Measurements from ENCODE around the gene DNAJC3.

- TF ChIP-seq JUN (IDR thresholded peaks at IDR 0.05; ENCODE audit: low read depth, low read length) (no peak), POLR2AphosphoS5 (IDR thresholded peaks at IDR 0.05; ENCODE audit: low read depth, low read length) (no peak), POLR2A (IDR thresholded peaks at IDR 0.05; ENCODE audit: control extremely low read depth in 1 of 2, low read depth in 2 of 2, low read length in 2 of 2) (no peak), RAD21 (IDR thresholded peaks at IDR 0.05 in 1 of 2, conservative IDR thresholded peaks at IDR 0.05 in 1 of 2; ENCODE audit: low read depth in 2 of 2, low read length in 2 of 2) (no peak), SP2 (IDR thresholded peaks at IDR 0.05; ENCODE audit: low read length) (no peak), ATF2 (IDR thresholded peaks at IDR 0.05; ENCODE audit: low read length) (no peak), TAF1 (IDR thresholded peaks at IDR 0.05; ENCODE audit: low read depth, low read length) (no peak), SIN3A (conservative IDR thresholded peaks at IDR 0.05 in 1 of 2, IDR thresholded peaks at IDR 0.05 in 1 of 2; ENCODE audit: low read depth in 1 of 2, low read length in 2 of 2) (no peak), ZNF274 (IDR thresholded peaks at IDR 0.05; ENCODE audit: borderline replicate concordance, extremely low read depth, low read length) (no peak), EZH2 (IDR thresholded peaks at IDR 0.05; ENCODE audit: low read depth, low read length, severe bottlenecking) (no peak), KDM4A (IDR thresholded peaks at IDR 0.05; ENCODE audit: low read depth, low read length, severe bottlenecking) (no peak), E2F6 (IDR thresholded peaks at IDR 0.05) (no peak), SIRT6 (IDR thresholded peaks at IDR 0.05; ENCODE audit: low read length) (no peak)
Observed at GRCh38 chr13:95809429-95809828, 132.5 kb downstream of the DNAJC3 start.
